AG04450 (cell line): ENCODE data around the gene LTN1. TPM values are rescaled to one million over a fixed set of nuclear protein-coding genes. Genes with fewer than 3 reads are reported as not detected.
"Not testable (repeated sequence)": the region's sequence is repeated elsewhere in the genome, so short reads cannot be mapped to it uniquely, and the experiment has no call there.

Experiments
- CTCF ChIA-PET: fragments of 300-600, 350-600 bp; formaldehyde crosslinking; extraction: SDS; loops from one replicate; lab custom pipeline; 2022; ENCODE audit warnings: antibody characterized with exemption, inconsistent platforms; lab: Charles Lee
- POLR2A ChIA-PET: fragments of 350-600 bp; formaldehyde crosslinking; extraction: SDS; loops from one replicate; lab custom pipeline; 2021; ENCODE audit warnings: antibody characterized with exemption, inconsistent platforms; lab: Yijun Ruan, JAX
- DNase-seq: peaks from one replicate; pipeline ENCODE4 v3.0.0-alpha.2; 2011; ENCODE audit warnings: low read depth, low spot score
- H3K27ac ChIP-seq: one replicate; pipeline ENCODE4 v1.5.1; 2012; ENCODE audit warnings: low read depth, low read length, control low read depth
- H3K27me3 ChIP-seq: one replicate; pipeline ENCODE4 v1.6.0; 2012; ENCODE audit warnings: low read length; ENCODE audit not compliant: control insufficient read depth, insufficient read depth
- H3K4me3 ChIP-seq: 2 replicates; pipeline ENCODE4 v1.5.1; 2011; ENCODE audit warnings: mild to moderate bottlenecking, low read depth, low read length, control low read depth
- H3K9me3 ChIP-seq: 2 replicates; pipeline ENCODE4 v1.5.1; 2012; ENCODE audit warnings: low read length; ENCODE audit not compliant: control insufficient read depth, insufficient read depth
- polyA plus RNA-seq: library from polyadenylated mRNA; depleted of rRNA; stranded (reverse); fragments of >200 nt; gene quantifications from 2 replicates; pipeline ENCODE4 v1.2.3, GENCODE V29; 2011
- TF ChIP-seq, protein P1 (sequence below): IDR thresholded peaks from 2 replicates; pipeline ENCODE4 v1.5.1; 2011; ENCODE audit warnings: low read depth, low read length, control low read depth, inconsistent platforms

Gene LTN1
- polyA plus RNA-seq, 1 experiment, result 14.4 TPM

DNA sequence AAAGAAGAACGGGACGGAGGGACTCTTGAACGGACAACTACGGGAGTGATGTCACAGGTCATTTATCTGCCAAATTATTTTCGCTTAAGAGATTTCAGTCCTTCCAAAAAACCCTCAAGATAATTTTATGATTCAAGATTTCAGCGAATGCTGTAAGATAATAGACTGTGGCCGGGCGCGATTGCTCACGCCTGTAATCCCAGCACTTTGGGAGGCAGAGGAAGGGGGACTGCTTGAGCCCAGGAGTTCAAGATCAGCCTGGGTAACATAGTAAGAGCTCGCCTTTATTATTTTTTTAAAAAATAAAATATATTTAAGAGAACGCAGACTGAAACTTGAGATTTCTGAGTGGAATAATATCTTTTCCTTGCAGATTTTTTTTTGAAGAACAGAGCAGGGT, 25.9 kb upstream of the LTN1 start:
- Histone ChIP-seq H3K9me3 (no peaks in the 10 kb centered on the region), H3K27ac (peak overlapping the region; percentile 52), H3K4me3 (peak overlapping the region; percentile 93), H3K27me3 (no peaks in the 10 kb centered on the region)
- DNase-seq, result no peak
- CTCF ChIA-PET, result no interaction called here
- POLR2A ChIA-PET, result interaction anchor here (0.6 to 1.6 kb wide), 3 partner anchors 16 to 243 kb away, joined by 3 to 8 read pairs (median 3); no protein-coding TSS in a partner anchor
- TF ChIP-seq, protein P1, sequence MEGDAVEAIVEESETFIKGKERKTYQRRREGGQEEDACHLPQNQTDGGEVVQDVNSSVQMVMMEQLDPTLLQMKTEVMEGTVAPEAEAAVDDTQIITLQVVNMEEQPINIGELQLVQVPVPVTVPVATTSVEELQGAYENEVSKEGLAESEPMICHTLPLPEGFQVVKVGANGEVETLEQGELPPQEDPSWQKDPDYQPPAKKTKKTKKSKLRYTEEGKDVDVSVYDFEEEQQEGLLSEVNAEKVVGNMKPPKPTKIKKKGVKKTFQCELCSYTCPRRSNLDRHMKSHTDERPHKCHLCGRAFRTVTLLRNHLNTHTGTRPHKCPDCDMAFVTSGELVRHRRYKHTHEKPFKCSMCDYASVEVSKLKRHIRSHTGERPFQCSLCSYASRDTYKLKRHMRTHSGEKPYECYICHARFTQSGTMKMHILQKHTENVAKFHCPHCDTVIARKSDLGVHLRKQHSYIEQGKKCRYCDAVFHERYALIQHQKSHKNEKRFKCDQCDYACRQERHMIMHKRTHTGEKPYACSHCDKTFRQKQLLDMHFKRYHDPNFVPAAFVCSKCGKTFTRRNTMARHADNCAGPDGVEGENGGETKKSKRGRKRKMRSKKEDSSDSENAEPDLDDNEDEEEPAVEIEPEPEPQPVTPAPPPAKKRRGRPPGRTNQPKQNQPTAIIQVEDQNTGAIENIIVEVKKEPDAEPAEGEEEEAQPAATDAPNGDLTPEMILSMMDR, result no peak

DNA sequence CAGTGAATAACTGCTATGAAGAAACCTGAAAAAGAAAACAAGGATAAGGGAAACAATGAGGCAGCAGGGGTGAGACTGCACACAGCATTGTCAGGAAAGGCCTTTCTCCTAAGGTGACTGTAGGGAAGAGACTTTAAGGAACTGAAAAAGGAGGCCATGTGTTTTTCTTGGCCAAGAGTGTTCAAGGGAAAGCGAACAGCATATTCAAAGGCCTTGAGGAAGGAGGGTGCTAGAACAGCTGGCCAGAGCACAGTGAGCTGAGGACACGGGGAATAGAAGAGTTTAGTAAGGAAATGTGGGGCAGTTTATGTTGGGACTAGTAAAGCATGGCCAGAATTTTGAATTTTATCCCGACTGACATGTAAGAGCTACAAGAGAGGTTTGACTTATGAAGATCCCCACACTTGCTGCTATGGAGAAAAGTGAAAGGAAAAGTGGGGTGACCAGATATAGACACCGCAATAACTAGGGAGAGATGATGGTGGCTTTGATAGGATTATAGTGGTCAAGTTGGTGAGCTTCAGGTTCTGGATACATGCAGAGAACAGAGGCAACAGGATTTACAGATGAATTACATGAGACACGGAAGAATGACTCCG, 25.1 kb upstream of the LTN1 start:
- DNase-seq, result no peak
- ChIA-PET POLR2A (no interaction called here), CTCF (no interaction called here)
- no peak overlapping the region for H3K27ac ChIP-seq
- H3K4me3 ChIP-seq, result peak overlapping the region; percentile 93
- no peaks in the 10 kb centered on the region for H3K27me3 ChIP-seq
- TF ChIP-seq, protein P1, result no peak
- no peaks in the 10 kb centered on the region for H3K9me3 ChIP-seq

DNA sequence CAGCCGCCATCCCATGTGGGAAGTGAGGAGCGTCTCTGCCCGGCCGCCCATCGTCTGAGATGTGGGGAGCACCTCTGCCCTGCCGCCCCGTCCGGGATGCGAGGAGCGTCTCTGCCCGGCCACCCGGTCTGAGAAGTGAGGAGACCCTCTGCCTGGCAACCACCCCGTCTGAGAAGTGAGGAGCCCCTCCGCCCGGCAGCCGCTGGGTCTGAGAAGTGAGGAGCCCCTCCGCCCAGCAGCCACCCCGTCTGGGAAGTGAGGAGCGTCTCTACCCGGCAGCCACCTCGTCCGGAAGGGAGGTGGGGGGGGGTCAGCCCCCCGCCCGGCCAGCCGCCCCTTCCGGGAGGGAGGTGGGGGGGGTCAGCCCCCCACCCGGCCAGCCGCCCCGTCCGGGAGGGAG, 18.6 kb upstream of the LTN1 start:
- H3K9me3 ChIP-seq, H3K4me3 ChIP-seq, DNase-seq, CTCF ChIA-PET, H3K27ac ChIP-seq, H3K27me3 ChIP-seq, POLR2A ChIA-PET: not testable (repeated sequence)

DNA sequence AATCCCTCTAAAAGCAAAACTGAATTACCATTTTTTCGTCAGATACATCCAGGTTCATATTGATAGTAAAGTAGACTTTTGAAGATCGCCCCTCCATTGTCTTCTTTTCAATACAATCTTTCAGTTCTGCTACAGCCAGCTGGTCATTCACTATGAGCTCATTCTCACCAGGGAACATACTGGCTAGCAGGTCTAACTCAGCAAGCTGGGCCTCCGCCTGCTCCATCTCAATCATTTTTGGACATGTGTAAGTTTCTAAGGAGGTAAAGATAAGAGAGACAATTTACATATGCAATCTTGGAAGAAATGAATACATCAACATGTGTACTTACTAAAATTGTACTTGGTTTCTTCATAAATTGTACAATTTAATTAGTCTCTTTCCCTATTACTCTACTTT, 15.7 kb upstream of the LTN1 start:
- no peaks in the 10 kb centered on the region; the same call in 1 of the 2 replicates for H3K9me3 ChIP-seq
- TF ChIP-seq, protein P1, result no peak
- POLR2A ChIA-PET, result interaction anchor here (0.6 kb wide), 1 partner anchor 11 kb away, joined by 4 read pairs; no protein-coding TSS in a partner anchor
- no peaks in the 10 kb centered on the region for H3K27me3 ChIP-seq
- H3K4me3 ChIP-seq, result no peak overlapping the region
- no peak for DNase-seq
- no peak overlapping the region for H3K27ac ChIP-seq
- CTCF ChIA-PET, result no interaction called here

DNA sequence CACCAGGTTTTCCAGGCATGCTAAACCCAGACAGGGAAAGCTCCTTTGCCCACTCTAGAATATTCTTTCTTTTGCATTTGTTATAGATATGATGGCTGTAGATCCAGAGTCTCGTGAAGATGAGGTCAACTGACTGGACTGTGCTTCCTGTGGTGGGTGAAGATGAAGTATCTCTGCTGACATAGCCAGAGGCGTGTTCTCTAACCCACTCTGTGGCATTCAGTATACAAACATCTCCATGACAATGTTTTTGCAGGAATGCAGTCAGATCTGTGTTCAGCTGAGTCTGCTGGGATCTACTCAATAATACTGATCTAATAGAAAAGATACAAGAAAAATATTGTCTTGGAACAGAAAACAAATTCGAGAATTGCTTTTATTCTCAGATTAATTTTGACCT, 15.1 kb upstream of the LTN1 start:
- TF ChIP-seq, protein P1, result no peak
- CTCF ChIA-PET, result no interaction called here
- no peak overlapping the region for H3K4me3 ChIP-seq
- no peaks in the 10 kb centered on the region; the same call in 1 of the 2 replicates for H3K9me3 ChIP-seq
- DNase-seq, result no peak
- no peak overlapping the region for H3K27ac ChIP-seq
- POLR2A ChIA-PET, result interaction anchor here (0.5 kb wide), 1 partner anchor 12 kb away, joined by 4 read pairs; no protein-coding TSS in a partner anchor
- H3K27me3 ChIP-seq, result no peaks in the 10 kb centered on the region
